ENCODE results near the gene CYP4B1.

Gene CYP4B1

GRCh38 chr1:46797696-46798470 lies 963 bp upstream of the CYP4B1 start:
- no peak for DNase-seq (ENCODE audit: low read depth)

GRCh38 chr1:46800742-46801141 lies 1.9 kb downstream of the CYP4B1 start:
- DNase-seq (ENCODE audit: low read depth) = no peak

DNA sequence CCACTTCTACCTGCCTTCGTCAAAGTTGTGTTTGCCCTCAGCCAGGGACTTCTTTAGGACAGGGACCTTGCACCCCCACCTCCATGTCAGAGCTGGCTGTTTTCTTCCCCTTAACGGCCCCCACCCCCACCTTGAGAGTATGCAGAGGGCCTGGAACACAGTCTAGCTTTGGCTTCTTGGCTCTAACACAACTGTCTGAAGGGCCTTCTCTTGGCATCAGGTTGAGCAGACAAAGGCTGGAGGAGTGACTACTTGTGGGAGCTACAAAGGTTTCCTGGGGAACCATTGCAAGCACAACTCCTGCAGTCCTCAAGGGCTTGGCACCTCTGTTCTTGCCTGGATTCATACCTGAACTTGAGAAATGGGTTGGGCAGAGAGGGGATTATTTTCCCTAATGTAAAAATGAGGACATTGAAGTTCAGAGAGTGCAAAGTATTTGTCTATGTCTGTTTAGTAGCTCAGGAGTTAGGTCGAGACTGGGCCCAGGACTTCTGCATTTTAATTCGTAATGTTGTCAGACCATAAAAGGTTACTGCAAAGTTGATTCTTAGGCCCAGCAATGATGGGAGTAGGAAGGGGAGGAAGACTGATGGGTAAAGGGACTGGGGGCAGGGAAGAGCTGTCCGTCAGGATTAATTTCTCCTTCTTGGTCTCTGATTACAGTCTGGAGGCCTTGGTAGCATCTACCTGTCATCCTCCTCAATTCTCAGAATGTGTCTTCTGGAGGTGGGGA lies 2.6 kb downstream of the CYP4B1 start:
- DNase-seq (ENCODE audit: low read depth) = no peak

DNA sequence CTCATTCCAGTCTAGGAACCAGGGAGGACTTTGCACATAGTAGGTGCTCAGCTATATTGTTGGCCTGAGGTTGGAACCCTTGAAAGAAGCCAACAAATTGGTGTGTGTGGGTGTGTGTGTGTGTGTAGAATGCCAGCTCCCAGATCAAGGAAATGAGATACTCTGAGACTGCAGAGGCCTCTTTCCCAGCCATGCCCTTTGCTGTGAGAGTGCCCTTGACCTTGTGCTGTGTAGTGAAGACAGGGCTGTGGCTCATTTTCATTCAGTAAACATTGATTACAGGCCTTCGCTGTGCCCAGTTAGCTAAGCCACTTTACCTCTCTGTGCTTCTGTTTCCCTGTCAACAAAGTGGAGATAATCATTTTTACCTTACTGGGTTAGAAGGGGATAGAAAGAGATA lies 3.2 kb downstream of the CYP4B1 start:
- DNase-seq (ENCODE audit: low read depth) = no peak

GRCh38 chr1:46802901-46803574 lies 4.2 kb downstream of the CYP4B1 start:
- no peak for DNase-seq (ENCODE audit: low read depth)

DNA sequence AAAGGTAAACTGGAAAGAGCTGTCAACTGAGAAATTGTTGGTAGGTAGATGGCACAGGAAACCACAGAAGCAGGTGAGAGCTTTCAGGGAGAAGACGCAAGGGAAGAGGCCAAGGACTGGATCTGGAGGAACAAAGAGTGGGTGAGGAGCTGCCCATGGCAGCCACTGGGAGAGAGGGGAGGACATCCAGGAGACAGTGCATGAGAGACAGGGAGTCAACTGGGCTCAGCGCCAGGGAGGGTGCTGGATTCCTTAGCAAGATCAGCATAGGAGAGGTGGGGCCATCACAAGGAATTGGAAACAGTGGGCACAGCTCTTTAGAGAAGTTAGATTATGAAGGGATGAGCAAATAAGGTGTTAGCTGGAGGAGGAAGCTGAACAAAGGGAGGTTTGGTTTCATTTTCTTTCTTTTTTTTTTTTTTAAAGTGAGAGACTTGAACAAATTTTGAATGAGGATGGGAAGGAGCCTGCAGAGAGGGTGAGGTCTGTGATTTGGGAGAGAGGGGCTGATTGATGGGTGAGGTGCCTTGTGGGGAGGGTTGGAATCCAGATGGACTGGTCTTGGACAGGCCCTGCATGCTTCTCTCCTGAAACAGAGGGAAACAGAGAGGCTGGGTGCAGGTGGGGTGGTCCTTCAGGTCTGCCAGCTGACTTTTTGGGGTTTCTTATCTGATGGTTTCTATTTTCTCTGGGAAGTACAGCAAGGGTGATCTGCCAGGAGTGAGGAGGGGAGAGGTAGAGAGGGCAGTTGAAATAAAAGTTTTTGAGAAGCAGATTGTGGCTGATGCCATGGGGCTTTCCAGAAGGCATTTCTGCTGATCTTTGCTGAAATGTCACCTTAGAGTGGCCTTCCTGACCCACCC lies 5.4 kb downstream of the CYP4B1 start:
- no peak for DNase-seq (ENCODE audit: low read depth)

GRCh38 chr1:46804926-46805325 lies 6.1 kb downstream of the CYP4B1 start:
- no peak for DNase-seq (ENCODE audit: low read depth)

- DNase-seq (ENCODE audit: low read depth) = no peak
Observed at GRCh38 chr1:46805755-46806154, 6.9 kb downstream of the CYP4B1 start.

DNA sequence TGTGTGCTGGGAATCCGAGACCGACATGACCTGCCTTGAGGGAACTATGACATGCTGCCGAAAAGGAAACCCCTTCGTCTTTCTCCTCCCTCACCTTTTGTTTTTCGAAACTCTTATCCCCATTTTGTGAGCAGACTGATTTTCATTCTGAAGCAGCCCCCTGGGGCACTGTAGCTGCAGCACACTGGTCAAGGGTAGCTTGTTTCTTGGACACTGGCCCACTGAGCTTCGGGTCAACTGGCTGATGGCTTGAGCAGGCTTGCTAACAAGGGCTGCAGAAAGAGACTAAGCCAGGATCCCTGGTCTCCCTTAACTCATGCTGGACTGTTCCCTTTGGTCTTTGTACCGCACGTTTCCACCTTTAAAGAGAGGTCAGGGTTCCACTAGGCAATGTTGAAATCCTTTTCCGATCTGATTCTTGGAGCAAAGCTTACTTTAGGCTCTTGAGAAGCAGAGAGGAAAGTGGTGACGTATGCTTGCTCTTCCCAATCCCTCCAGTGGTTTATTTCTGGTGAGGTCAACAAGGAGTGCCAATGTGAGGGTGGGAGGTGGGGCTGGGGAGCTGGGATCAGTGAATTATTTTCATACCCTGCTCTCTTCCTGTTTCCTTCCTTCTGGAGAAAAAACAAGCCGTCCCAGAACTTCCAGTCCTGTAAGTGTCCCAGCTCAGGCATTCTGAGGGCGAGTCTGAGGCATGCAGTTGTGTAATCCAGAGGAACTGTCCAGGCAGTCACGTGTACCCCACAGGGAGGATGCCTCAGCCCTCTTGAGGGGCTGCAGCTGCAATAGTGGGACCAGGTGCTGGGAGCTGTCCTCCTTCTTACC lies 7.6 kb downstream of the CYP4B1 start:
- no peak for DNase-seq (ENCODE audit: low read depth)

GRCh38 chr1:46807046-46807972 lies 8.5 kb downstream of the CYP4B1 start:
- DNase-seq (ENCODE audit: low read depth) = no peak

DNA sequence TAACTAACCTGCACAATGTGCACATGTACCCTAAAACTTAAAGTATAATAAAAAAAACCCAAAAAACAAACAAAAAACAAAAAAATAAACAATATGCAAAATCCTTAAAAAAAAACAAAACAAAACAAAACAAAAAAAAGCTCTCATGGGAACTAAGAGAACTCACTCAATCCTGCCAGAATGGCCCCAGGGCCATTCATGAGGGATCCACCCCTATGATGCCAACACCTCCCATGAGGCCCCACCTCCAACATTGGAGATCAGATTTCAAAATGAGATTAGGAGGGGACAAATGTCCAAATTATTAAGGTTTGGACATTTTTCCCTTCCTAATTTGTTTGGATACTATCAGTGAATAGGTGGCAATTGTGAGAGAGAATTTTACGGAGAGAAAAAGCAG lies 10.2 kb downstream of the CYP4B1 start:
- DNase-seq (ENCODE audit: low read depth) = no peak

- no peak for DNase-seq (ENCODE audit: low read depth)
Observed at GRCh38 chr1:46809904-46810303, 11.1 kb downstream of the CYP4B1 start.

GRCh38 chr1:46810596-46810995 lies 11.8 kb downstream of the CYP4B1 start:
- DNase-seq (ENCODE audit: low read depth) = no peak

DNA sequence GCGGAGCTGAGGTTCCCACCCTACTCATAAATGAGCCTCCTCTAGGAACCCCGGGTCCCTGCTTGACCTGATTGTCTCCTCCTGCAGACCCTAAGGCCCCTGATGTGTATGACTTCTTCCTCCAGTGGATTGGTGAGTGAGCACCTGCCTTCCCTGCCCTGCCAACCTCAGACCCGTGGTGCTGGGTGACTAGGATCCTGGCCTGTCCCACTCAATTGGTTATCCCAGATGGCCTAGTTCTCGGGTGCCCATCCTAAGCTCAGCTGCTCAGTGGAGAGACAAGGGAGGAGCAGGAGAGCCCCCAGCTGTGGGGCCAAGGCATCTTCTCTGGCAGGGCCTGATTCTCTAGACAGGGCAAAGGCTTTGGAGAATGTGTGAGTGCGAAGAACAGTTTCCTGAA lies 12.2 kb downstream of the CYP4B1 start:
- DNase-seq (ENCODE audit: low read depth) = no peak

- DNase-seq (ENCODE audit: low read depth) = no peak
Observed at GRCh38 chr1:46812065-46812963, 13.5 kb downstream of the CYP4B1 start.

- DNase-seq (ENCODE audit: low read depth) = no peak
Observed at GRCh38 chr1:46812996-46813857, 14.4 kb downstream of the CYP4B1 start.

DNA sequence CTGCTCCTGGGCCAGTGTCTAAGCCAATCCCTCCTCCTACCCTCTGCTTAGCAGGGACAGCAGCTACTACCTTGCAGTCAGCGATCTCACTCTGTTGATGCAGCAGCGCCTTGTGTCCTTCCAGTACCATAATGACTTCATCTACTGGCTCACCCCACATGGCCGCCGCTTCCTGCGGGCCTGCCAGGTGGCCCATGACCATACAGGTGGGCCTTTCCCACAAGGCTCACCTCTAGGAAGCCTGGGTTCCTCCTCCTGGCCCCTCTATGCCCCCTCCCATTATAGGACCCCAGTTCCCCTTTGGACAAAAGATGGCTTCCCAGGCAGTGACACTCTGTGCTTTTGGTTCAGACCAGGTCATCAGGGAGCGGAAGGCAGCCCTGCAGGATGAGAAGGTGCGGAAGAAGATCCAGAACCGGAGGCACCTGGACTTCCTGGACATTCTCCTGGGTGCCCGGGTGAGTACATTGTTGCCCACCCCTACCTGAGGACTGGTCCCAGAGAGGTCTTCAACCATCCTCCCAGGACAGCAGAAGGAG lies 15.1 kb downstream of the CYP4B1 start:
- DNase-seq (ENCODE audit: low read depth) = no peak

GRCh38 chr1:46815133-46815532 lies 16.3 kb downstream of the CYP4B1 start:
- no peak for DNase-seq (ENCODE audit: low read depth)
